ENCODE measurements around the gene OR10A5.
"Not testable (repeated sequence)": the region's sequence is repeated elsewhere in the genome, so short reads cannot be mapped to it uniquely, and the experiment has no call there.

The OR10A5 gene

GRCh38 chr11:6845383-6845782 is at the start of gene OR10A5:
Gene OR10A5 (plus strand): TSS chr11:6845683. CDS start chr11:6845683, 0 bp downstream.
- no peak for DNase-seq

- DNase-seq = no peak
Measured at GRCh38 chr11:6799402-6799801, 46.1 kb upstream of the OR10A5 start, which contains the start of gene OR6A2. Gene OR6A2 (minus strand): TSS chr11:6799689. CDS start chr11:6795708, 3,981 bp downstream.

- DNase-seq = not testable (repeated sequence)
Measured at GRCh38 chr11:6801075-6801474, 44.4 kb upstream of the OR10A5 start.

- DNase-seq = peak; percentile 37
Measured at GRCh38 chr11:6812390-6813005, 33.0 kb upstream of the OR10A5 start.

GRCh38 chr11:6813656-6814055 is 31.8 kb upstream of the OR10A5 start:
- DNase-seq = no peak

- DNase-seq = no peak
Measured at GRCh38 chr11:6817694-6818093, 27.8 kb upstream of the OR10A5 start.

GRCh38 chr11:6818967-6819366 is 26.5 kb upstream of the OR10A5 start:
- DNase-seq = no peak

GRCh38 chr11:6824136-6824823 is 21.2 kb upstream of the OR10A5 start:
- DNase-seq = no peak

- DNase-seq = no peak
Measured at GRCh38 chr11:6825231-6825744, 20.2 kb upstream of the OR10A5 start.

GRCh38 chr11:6828103-6828502 is 17.4 kb upstream of the OR10A5 start:
- DNase-seq = no peak

- DNase-seq = no peak
Measured at GRCh38 chr11:6833356-6833755, 12.1 kb upstream of the OR10A5 start.

- no peak for DNase-seq
Measured at GRCh38 chr11:6834021-6834420, 11.5 kb upstream of the OR10A5 start.

- DNase-seq = no peak
Measured at GRCh38 chr11:6841694-6842093, 3.8 kb upstream of the OR10A5 start.

GRCh38 chr11:6843670-6844069 is 1.8 kb upstream of the OR10A5 start:
- no peak for DNase-seq

GRCh38 chr11:6844356-6844755 is 1.1 kb upstream of the OR10A5 start:
- no peak for DNase-seq

GRCh38 chr11:6850526-6850925 is 5.0 kb downstream of the OR10A5 start:
- no peak for DNase-seq

- DNase-seq = not testable (repeated sequence)
Measured at GRCh38 chr11:6854801-6855200, 9.3 kb downstream of the OR10A5 start.

- DNase-seq = no peak
Measured at GRCh38 chr11:6855971-6856541, 10.6 kb downstream of the OR10A5 start.

- no peak for DNase-seq
Measured at GRCh38 chr11:6856871-6857270, 11.4 kb downstream of the OR10A5 start.

GRCh38 chr11:6862961-6863360 is 17.5 kb downstream of the OR10A5 start, which contains the start of gene OR10A2:
Gene OR10A2 (plus strand): TSS chr11:6863057. CDS start chr11:6869755, 6,698 bp downstream.
- no peak for DNase-seq

- no peak for DNase-seq
Measured at GRCh38 chr11:6864438-6864837, 19.0 kb downstream of the OR10A5 start.

- DNase-seq = no peak
Measured at GRCh38 chr11:6871278-6871677, 25.8 kb downstream of the OR10A5 start.

GRCh38 chr11:6875761-6876160 is 30.3 kb downstream of the OR10A5 start:
- no peak for DNase-seq

- no peak for DNase-seq
Measured at GRCh38 chr11:6876325-6876724, 30.8 kb downstream of the OR10A5 start, which contains the start of gene OR10A4. Gene OR10A4 (plus strand): TSS chr11:6876625. CDS start chr11:6876648, 23 bp downstream.
